HG03097 (cell line): ENCODE results near the gene NAA38.

Source experiments
- ATAC-seq: cut with Tn5 transposase; IDR thresholded peaks from one replicate; pipeline ENCODE4 v1.9.1; 2021; ENCODE audit not compliant: unreplicated experiment, low FRiP score

NAA38 gene, protein sequence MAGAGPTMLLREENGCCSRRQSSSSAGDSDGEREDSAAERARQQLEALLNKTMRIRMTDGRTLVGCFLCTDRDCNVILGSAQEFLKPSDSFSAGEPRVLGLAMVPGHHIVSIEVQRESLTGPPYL

GRCh38 chr17:7856811-7857712, at the start of gene NAA38:
NAA38 (minus strand) TSS chr17:7857559; CDS start chr17:7857463, 96 bp downstream.
- peak; percentile 65 for ATAC-seq

- no peak for ATAC-seq
Measured at GRCh38 chr17:7903154-7904103, 46.1 kb upstream of the NAA38 start.

GRCh38 chr17:7897773-7898172, 40.4 kb upstream of the NAA38 start:
- ATAC-seq, result no peak

GRCh38 chr17:7897090-7897489, 39.7 kb upstream of the NAA38 start:
- ATAC-seq, result no peak

DNA sequence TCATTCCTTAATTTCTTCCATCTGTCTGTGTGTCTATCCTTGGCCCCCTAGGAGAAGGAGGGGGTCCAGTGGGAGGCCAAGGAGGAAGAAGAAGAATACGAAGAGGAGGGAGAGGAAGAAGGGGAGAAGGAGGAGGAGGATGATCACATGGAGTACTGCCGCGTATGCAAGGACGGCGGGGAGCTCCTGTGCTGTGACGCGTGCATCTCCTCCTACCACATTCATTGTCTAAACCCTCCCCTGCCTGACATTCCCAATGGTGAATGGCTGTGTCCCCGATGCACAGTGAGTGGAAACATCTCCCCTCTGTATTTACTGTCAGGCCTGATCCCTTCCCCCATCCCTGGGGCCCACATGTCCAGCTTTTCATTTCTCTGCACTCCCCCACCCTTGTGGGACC, 37.5 kb upstream of the NAA38 start:
- no peak for ATAC-seq

GRCh38 chr17:7894226-7894625, 36.9 kb upstream of the NAA38 start:
- ATAC-seq, result no peak

DNA sequence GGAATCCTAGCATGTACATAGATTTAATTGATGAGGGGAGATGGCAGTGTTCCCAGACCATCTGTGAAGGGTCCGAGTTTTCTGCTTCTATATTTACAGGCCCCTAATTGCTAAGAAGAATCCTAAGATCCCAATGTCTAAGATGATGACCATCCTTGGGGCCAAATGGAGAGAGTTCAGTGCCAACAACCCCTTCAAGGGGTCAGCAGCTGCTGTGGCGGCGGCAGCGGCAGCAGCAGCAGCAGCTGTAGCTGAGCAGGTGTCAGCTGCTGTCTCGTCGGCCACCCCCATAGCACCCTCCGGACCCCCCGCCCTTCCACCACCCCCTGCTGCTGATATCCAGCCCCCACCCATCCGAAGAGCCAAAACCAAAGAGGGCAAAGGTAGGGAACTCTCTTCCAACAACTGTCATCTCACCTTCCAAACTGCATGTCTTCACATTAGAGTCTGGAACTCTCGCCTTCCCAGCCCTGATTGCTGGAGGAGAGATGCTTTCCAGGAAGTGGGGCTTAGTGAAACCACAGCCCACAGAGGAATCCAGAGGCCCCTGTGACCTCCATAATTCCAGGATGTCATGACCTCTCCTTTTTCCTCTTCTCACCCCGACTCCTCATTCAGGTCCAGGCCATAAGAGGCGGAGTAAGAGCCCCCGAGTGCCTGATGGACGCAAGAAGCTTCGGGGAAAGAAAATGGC, 36.0 kb upstream of the NAA38 start:
- no peak for ATAC-seq

DNA sequence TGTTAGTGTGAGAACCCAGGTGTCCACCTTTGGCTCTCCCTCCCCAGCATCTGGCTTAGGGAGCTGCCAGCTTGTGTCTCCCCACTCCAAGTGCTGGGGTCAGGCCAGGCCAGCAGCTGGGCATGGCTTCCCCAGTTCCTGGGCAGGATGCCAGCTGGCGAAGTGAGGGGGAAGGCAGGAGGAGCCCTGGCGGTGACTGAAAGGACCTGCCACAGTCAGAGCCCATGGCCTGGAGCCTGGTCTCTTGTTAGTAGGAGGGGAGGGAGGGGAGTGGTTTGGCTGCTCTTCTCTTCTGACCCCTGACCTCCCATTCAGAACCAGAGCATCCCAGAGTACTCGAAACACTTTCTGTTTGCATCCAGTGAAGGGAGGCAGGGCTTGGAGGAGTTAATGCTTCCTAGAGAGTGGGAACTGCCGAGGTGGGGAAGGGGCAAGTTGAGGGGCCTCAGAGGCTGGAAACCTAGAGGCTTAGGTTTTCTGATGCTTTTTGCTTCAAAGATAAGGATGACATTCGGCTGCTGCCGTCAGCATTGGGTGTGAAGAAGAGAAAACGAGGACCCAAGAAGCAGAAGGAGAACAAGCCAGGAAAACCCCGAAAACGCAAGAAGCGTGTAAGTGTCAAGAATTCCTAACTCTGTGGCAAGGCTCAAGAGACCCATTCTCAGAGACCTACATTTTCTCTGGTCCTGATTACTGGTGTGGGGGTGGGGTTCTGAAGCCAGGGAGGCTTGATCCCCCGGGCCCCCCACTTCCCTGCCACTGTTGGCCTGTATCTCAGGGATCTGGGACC, 32.0 kb upstream of the NAA38 start:
- ATAC-seq, result no peak

- no peak for ATAC-seq
Measured at GRCh38 chr17:7888184-7888920, 31.0 kb upstream of the NAA38 start, which contains the start of gene CHD3. CHD3 (plus strand) TSS chr17:7888789; CDS start chr17:7889001, 212 bp downstream.

GRCh38 chr17:7887482-7888183, 30.3 kb upstream of the NAA38 start:
- ATAC-seq, result peak; percentile 45

GRCh38 chr17:7887038-7887481, 29.7 kb upstream of the NAA38 start:
- ATAC-seq, result no peak

DNA sequence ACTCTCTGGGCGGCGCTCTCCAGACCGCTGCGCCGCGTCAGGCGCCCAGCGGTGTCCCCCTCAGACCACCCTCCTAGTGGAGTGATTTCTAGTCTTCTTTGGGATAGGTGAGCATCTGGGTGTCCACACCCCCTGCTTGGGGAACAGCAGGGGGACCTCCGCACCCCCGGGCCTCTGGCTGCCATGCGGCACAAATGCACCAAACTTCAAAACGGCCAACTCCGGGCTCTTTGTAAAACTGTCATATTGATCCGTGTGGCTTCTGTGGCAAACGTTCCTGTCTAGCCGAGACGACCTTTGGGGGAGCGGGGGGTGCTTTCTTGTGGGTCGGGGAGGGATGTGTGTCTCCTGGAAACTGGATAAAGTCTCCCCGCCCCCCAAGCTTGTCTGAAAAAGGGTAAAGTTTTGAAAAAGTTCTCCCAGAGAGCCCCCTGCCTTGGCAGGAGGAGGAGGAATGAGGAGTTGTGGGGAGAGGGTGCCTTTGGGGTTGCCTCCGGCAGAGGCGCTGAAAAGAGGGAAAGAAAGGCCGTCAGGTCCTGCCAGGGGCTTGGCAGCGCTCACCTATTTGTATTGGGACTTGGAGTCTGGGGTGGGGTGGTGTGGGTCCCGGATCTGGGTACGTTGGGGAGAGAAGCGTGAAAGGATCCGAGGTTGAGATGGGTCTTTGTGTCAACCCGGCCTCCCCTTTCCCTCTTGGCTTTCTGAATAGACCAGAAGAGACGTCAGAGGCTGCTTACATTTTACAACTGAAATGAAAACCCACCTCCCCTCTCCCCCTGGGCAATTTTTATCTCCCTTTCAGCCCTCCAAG, 29.1 kb upstream of the NAA38 start:
- no peak for ATAC-seq

DNA sequence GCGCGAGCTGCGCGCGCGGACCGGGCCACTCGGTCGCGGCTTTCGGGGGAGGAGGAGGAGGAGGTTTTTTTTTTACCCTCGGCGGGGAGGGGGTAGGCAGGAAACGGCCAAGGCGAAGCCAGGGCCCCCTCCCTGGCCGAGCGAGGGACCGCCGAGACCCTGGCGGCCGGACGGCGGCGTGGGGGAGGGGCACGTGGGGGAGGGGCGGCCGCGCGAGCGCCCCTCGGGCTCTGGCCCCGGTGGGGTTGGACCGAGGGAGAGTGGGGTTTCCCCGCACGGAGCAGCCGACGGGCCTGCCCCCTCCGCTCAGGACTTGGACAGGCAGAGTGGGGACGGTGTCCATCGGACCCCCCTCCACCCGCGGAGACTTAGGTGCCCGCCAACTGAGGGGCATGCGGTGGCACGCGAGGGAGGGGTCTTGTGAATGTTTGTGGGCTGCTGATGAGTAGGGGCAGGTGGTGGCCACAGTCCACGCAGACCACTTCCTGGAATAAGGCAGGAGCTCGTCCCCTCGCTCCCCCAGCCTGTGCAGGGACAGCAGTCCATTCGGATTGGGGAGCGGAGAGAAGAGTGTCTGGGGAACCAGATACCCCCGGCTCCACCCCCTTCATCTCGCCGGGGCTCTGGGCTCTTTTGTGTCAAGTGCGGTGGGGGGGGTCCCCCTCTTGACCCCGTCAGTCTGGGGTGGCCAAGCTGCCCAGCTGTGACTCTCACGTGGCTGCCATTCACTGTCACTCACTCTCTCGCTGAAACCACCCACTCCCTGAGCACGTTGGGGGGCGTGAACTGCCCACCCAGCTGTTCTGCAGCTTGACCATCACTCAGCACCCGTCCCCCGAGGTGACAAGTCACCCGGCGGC, 28.2 kb upstream of the NAA38 start:
- ATAC-seq, result no peak

- ATAC-seq, result no peak
Measured at GRCh38 chr17:7884581-7885366, 27.4 kb upstream of the NAA38 start.

DNA sequence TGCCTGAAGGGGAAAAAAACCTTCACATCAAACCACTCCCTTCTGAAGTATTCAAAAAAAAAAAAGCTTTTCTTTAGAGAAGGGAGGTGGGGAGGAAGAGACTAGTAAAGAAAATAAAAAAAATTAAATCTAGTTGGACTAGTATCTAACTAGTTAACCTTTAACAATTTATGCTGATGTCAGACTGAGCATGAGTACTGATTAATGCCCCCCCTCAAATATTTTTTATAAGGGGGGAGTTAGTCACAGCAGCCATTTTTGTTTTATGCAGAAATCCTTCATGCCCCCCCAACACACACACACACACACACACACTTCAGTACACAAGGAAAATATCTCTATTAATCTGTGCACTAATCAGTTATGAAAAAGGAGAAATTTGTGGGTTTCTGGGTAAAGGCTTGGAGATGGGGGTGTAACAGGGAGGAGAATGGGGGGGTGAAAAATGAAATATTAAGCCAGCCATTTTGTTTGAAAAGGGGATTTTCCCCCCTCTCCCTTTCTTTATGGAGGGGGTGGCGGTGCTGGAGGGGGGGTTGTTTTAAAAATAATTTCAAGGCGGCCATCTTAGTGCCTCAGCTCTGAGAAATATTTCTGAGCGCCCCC, 26.5 kb upstream of the NAA38 start:
- no peak for ATAC-seq
